HTR-8/SVneo (cell line): ENCODE data around the gene S100A9.

Experiments
- DNase-seq: peaks from one replicate; pipeline ENCODE4 v3.0.0; 2011; ENCODE audit warnings: low spot score, mixed read lengths; ENCODE audit not compliant: insufficient read length
- FAIRE-seq: peaks from 2 replicates; lab custom pipeline; 2011; peaks lifted over from hg19 to GRCh38; lab: Jason Lieb, UNC

The S100A9 gene

GRCh38 chr1:153384958-153385580 lies 27.4 kb downstream of the S100A9 start:
- DNase-seq (no peak), FAIRE-seq (no peak)

GRCh38 chr1:153386500-153386901 lies 28.8 kb downstream of the S100A9 start:
- FAIRE-seq (no peak), DNase-seq (no peak)

GRCh38 chr1:153387001-153387400 lies 29.3 kb downstream of the S100A9 start:
- DNase-seq = no peak
- FAIRE-seq = no peak

GRCh38 chr1:153387785-153388184 lies 30.1 kb downstream of the S100A9 start:
- no peak for FAIRE-seq
- no peak for DNase-seq

GRCh38 chr1:153389401-153389800 lies 31.7 kb downstream of the S100A9 start:
- FAIRE-seq (no peak), DNase-seq (no peak)

GRCh38 chr1:153389973-153390879 lies 32.6 kb downstream of the S100A9 start:
- DNase-seq (no peak), FAIRE-seq (no peak)

GRCh38 chr1:153390938-153391710 lies 33.5 kb downstream of the S100A9 start, which contains the start of gene S100A8:
Gene S100A8 (minus strand): TSS chr1:153391073. CDS start chr1:153390535, 538 bp downstream.
- FAIRE-seq (no peak), DNase-seq (no peak)

- FAIRE-seq (no peak), DNase-seq (no peak)
Observed at GRCh38 chr1:153392258-153392657, 34.6 kb downstream of the S100A9 start.

GRCh38 chr1:153392822-153393221 lies 35.2 kb downstream of the S100A9 start:
- FAIRE-seq = no peak
- DNase-seq = no peak

GRCh38 chr1:153393926-153394325 lies 36.3 kb downstream of the S100A9 start:
- DNase-seq (no peak), FAIRE-seq (no peak)

GRCh38 chr1:153394391-153394790 lies 36.7 kb downstream of the S100A9 start:
- FAIRE-seq = no peak
- DNase-seq = no peak

- FAIRE-seq = no peak
- DNase-seq = no peak
Observed at GRCh38 chr1:153395136-153395685, 37.6 kb downstream of the S100A9 start.

GRCh38 chr1:153395776-153396175 lies 38.1 kb downstream of the S100A9 start:
- no peak for DNase-seq
- no peak for FAIRE-seq

- DNase-seq (no peak), FAIRE-seq (no peak)
Observed at GRCh38 chr1:153396461-153396860, 38.8 kb downstream of the S100A9 start.

- FAIRE-seq (no peak), DNase-seq (no peak)
Observed at GRCh38 chr1:153397051-153397923, 39.6 kb downstream of the S100A9 start.

- no peak for DNase-seq
Observed at GRCh38 chr1:153397924-153398651, 40.4 kb downstream of the S100A9 start.

GRCh38 chr1:153399401-153400055 lies 41.9 kb downstream of the S100A9 start:
- DNase-seq = no peak
- FAIRE-seq = no peak

More at GRCh38 chr1:153397924-153398651, 40.4 kb downstream of the S100A9 start:
- no peak for FAIRE-seq

GRCh38 chr1:153400244-153400643 lies 42.6 kb downstream of the S100A9 start:
- DNase-seq (no peak), FAIRE-seq (no peak)
